NT2/D1 (cell line): Measurements from ENCODE around the gene RPS6KB2.

Source experiments
- SUZ12 ChIP-seq: IDR thresholded peaks from 2 replicates; pipeline ENCODE4 v1.6.1; 2011; ENCODE audit not compliant: insufficient read length, insufficient read depth; ENCODE audit errors: extremely low read depth
- YY1 ChIP-seq: IDR thresholded peaks from 2 replicates; pipeline ENCODE4 v1.6.1; 2011; ENCODE audit not compliant: insufficient read length, insufficient read depth
- ZNF274 ChIP-seq: IDR thresholded peaks from 2 replicates; pipeline ENCODE4 v1.6.1; 2011; ENCODE audit warnings: mild to moderate bottlenecking, low read depth, low read length

DNA sequence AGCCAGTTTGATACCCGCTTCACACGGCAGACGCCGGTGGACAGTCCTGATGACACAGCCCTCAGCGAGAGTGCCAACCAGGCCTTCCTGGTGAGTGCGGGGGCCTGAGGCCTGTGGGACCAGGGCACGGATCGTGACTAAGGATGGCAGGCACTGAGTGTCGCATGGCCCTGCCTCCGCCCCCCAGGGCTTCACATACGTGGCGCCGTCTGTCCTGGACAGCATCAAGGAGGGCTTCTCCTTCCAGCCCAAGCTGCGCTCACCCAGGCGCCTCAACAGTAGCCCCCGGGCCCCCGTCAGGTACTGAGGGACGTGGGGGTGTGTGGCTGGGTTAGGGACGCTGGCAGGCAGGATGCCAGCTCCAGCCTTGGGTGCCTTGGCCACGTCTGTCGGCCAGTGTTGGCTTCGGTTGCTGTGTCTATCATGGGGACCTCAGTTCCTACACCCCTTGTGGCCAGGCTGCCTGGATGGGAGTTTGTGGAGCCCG is 6.1 kb downstream of the RPS6KB2 start:
- TF ChIP-seq SUZ12, result no peak
- TF ChIP-seq YY1, result no peak
- no peak for TF ChIP-seq ZNF274
